ENCODE data around the gene INVS.
"Not testable (repeated sequence)": the region's sequence is repeated elsewhere in the genome, so short reads cannot be mapped to it uniquely, and the experiment has no call there.

DNA sequence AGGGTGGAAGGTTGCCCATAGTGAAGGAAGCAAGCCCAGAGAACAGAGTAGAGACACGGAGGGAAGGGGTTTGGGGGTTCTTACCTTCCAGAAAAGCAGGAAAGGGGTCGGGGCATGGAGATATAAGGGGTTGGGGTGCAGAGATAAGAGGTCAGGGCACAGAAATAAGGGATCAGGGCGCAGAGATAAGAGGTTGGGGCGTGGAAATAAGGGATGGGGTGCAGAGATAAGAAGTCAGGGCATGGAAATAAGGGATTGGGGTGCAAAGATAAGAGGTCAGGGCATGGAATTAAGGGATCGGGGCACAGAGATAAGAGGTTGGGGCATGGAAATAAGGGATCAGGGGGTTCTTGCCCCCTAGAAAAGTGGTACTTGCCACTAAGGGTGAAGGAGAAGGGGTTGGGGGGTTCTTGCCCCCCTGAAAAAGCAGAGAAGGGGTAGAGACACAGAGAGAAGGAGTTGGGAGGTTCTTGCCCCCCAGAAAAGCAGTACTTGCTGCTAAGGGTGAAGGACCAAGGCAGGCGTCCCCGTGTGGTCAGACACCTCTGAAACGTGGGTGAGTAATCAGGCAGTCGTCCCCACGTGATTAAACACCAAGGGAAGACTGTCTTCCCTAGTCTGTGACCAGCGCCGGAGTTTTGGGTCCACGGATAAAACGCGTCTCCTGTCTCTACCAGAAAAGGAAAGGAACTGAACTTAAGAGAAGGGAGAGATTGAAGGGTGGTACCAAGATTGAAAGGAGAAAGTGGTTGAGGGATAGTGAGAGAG is 46.3 kb downstream of the INVS start:
- TF ChIP-seq, protein P1, sequence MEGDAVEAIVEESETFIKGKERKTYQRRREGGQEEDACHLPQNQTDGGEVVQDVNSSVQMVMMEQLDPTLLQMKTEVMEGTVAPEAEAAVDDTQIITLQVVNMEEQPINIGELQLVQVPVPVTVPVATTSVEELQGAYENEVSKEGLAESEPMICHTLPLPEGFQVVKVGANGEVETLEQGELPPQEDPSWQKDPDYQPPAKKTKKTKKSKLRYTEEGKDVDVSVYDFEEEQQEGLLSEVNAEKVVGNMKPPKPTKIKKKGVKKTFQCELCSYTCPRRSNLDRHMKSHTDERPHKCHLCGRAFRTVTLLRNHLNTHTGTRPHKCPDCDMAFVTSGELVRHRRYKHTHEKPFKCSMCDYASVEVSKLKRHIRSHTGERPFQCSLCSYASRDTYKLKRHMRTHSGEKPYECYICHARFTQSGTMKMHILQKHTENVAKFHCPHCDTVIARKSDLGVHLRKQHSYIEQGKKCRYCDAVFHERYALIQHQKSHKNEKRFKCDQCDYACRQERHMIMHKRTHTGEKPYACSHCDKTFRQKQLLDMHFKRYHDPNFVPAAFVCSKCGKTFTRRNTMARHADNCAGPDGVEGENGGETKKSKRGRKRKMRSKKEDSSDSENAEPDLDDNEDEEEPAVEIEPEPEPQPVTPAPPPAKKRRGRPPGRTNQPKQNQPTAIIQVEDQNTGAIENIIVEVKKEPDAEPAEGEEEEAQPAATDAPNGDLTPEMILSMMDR (IDR thresholded peaks at IDR 0.05; ENCODE audit: extremely low read depth in 1 of 2, insufficient read depth in 1 of 2, low read depth in 1 of 2, low read length in 2 of 2) = not testable (repeated sequence)
- TF ChIP-seq POLR2A (IDR thresholded peaks at IDR 0.05; ENCODE audit: low read depth, low read length); POLR2AphosphoS5 (IDR thresholded peaks at IDR 0.05; ENCODE audit: insufficient read depth, low read depth, low read length); EZH2 (IDR thresholded peaks at IDR 0.05; ENCODE audit: borderline replicate concordance, low read depth, low read length, severe bottlenecking); MYC (IDR thresholded peaks at IDR 0.05; ENCODE audit: low read depth, low read length); GATA2 (IDR thresholded peaks at IDR 0.05; ENCODE audit: insufficient read depth, insufficient read length, low read depth, low read length); JUN (IDR thresholded peaks at IDR 0.05; ENCODE audit: borderline replicate concordance, insufficient read depth, insufficient read length, low read depth); FOS (IDR thresholded peaks at IDR 0.05; ENCODE audit: borderline replicate concordance, insufficient read depth, low read length): not testable (repeated sequence)
